CD4-positive, alpha-beta T cell treated with Interleukin-21 for 1 hour (primary cell): ENCODE data around the gene CCR4.
"Not testable (repeated sequence)": the region's sequence is repeated elsewhere in the genome, so short reads cannot be mapped to it uniquely, and the experiment has no call there.

ENCODE experiments used
- DNase-seq: peaks from one replicate; pipeline ENCODE4 v3.0.0-alpha.2; 2020

The CCR4 gene

DNA sequence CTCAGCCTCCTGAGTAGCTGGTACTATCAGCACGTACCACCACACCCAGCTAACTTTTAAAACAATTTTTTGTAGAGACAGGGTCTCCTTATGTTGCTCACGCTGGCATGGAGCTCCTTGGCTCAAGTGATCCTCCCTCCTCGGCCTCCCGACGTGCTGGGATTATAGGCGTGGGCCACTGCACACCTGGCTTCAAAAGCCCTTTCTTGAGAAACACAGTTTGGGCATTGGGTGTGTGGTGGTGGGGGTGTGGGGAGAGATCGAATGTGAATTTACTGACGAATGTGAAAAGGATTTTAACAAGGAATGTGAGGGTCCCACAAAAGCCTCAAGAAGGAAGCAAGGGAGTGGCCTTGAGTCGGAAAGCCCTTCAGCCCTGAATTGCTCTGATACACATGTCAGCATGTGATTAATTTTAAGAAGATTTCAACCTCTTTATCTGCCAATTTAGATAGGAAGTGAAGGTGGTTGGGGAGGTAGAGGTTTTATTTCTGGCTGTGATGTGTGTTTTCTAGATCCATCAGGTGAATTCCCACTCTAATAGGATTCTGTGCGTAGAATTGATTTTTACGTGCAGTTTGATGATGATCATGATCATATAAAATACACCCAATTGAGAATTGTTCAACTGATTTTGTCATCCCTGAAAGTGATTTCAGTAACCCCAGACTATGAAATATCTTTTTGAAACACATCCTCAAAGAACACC is 1.1 kb downstream of the CCR4 start:
- peak; percentile 38 for DNase-seq

GRCh38 chr3:32954506-32954905 is 3.1 kb downstream of the CCR4 start:
- no peak for DNase-seq

GRCh38 chr3:32956750-32957570 is 5.5 kb downstream of the CCR4 start:
- no peak for DNase-seq

DNA sequence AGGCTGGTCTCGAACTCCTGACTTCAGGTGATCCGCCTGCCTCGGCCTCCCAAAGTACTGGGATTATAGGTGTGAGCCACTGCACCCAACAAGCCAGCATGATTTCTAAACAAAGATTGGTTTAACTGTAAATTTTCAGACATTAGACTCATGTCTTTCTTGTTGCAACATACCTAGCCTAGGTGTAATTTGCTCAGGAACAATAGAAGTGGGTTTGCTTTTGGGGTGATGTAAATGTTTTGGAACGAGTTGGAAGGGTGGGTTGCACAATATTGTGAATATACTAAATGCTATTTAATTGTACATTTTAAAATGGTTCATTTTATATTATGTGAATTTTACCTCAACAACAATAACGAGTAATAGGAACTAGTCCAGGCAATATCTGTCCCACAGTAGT is 7.1 kb downstream of the CCR4 start:
- DNase-seq = no peak

DNA sequence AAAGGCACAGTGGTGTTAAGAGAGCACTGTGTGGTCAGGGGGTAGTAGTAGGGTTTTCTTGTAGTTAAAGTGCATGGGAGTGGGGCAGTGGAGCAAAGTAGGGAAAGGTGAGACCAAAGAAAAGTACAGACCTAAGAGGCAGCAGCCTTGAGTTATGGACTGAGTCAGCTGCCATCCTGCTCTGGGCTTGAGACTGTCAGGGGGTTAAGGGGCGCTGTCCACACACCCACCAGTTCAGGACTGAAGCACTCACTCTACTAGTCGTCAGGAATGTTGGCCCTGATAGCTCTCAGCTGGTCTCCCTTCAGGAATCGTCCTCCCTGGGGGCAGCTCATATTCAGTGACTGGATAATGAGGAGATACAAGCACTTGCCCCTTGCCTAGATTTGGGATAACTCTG is 7.9 kb downstream of the CCR4 start:
- DNase-seq = no peak

- peak; percentile 50 for DNase-seq
Observed at GRCh38 chr3:32960404-32961170, 9.1 kb downstream of the CCR4 start.

DNA sequence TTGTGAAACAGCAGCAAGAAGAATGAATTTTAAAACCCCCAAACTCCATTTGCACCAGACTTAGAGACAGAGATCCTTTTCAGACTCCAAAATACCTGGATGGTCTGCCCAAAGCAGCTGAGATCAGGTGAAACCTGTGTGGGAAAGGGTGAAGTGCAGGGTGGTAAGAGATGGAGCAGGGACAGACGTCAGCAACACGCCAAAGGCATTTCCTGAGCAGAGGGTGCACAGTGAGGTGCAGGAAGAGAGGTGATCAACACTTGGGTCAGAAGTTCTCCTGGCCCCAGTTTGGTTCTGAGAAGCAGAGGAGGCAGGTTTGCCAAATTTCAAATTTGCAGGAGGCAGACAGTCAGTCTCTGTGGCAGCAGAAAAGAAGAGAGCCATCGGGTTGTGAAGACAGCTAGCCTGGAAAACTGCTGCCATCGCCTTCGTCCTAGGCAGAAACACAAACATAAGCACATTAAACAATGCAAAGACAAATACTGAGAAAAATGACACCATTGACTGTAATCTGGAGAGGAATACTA is 9.8 kb downstream of the CCR4 start:
- peak; percentile 40 for DNase-seq

DNA sequence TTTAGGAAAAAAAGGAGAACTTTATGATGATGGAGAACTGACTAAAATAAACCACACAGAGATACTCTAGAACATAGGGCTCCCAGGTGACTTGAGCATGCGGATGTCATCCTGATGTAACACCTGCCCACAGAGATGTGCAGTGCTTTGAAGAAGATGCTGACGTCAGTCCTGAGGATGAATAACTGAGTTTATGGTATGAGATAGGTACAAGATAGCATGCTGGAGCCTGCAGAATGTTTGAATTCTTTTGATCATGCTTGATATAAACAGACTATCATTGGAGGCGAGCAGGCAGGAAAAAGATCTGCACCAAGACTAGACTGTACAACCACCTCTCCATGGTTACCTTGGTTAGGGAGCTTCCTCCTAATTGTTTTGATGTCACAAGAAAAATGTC is 12.4 kb downstream of the CCR4 start:
- peak; percentile 63 for DNase-seq

- DNase-seq = not testable (repeated sequence)
Observed at GRCh38 chr3:32964781-32965180, 13.3 kb downstream of the CCR4 start.

DNA sequence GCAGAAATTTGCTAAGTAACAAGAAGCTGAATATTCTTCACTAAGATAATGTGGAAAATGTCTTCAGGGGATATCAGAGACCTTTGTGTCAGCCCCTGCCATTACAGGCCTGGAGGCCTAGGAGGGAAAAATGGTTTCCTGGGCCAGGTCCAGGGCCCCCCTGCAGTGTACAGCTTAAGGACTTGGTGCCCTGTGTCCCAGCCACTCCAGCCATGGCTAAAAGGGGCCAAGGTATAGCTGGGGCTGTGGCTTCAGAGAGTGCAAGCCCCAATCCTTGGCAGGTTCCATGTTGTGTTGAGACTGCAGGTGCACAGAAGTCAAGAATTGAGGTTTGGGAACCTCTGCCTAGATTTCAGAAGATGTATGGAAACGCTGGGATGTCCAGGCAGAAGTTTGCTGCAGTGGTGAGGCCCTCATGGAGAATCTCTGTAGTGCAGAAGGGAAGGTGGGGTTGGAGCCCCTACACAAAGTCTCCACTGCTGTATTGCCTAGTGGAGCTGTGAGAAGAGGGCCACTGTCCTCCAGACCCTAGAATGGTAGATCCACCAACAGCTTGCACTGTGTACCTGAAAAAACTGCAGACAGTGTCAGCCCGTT is 14.3 kb downstream of the CCR4 start:
- not testable (repeated sequence) for DNase-seq

DNA sequence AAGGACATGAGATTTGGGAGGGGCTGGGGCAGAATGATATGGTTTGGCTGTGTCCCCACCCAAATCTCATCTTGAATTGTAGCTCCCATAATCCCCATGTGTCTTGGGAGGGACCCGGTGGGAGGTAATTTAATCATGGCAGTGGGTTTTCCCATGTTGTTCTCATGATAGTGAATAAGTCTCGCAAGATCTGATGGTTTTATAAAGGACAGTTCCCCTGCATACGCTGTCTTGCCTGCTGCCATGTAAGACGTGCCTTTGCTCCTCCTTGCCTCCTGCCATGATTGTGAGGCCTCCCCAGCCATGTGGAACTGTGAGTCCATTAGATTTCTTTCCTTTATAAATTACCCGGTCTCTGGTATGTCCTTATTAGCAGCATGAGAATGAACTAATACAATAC is 15.2 kb downstream of the CCR4 start:
- DNase-seq = not testable (repeated sequence)

DNA sequence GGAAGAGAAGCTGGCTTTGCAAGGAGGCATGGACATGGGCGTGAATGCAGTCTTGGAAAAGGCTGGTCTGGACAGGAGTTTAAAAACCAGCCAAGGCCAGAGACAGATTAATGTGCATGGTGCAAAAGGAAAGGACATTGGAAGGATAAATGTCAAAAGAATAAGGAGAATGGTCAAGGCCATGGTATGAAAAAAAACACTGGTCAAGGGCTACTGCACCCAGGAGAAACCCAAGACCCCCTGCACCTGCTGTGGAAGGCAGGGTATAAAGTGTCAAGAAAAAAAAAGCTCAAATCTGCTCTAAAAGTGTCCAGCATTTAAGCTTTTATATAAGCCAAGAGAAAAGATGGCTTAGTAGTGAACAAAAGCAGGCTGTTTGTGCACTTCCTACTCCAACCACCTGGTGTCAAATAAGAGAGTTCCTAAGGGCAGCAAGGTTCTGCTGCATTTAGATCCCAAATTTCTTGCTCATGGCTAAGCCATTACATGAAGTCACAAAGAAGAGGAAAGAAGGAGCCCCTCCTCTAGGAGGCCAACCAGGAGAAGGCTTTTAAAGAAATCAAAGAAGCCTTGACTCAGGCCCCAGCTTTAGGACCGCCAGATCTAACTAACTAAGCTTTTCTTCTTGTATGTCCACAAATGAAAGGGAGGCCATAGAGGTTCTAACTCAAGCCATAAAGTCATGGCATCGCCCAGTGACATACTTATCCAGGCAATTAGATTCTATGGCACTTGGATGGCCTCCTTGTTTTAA is 16.9 kb downstream of the CCR4 start:
- no peak for DNase-seq

- no peak for DNase-seq
Observed at GRCh38 chr3:32968920-32969389, 17.5 kb downstream of the CCR4 start.

- no peak for DNase-seq
Observed at GRCh38 chr3:32969656-32970055, 18.2 kb downstream of the CCR4 start.

- not testable (repeated sequence) for DNase-seq
Observed at GRCh38 chr3:32971291-32971690, 19.8 kb downstream of the CCR4 start.

GRCh38 chr3:32972482-32973146 is 21.2 kb downstream of the CCR4 start:
- DNase-seq = no peak

GRCh38 chr3:32973982-32974381 is 22.5 kb downstream of the CCR4 start:
- DNase-seq = peak; percentile 49

- no peak for DNase-seq
Observed at GRCh38 chr3:32975891-32976595, 24.6 kb downstream of the CCR4 start.

DNA sequence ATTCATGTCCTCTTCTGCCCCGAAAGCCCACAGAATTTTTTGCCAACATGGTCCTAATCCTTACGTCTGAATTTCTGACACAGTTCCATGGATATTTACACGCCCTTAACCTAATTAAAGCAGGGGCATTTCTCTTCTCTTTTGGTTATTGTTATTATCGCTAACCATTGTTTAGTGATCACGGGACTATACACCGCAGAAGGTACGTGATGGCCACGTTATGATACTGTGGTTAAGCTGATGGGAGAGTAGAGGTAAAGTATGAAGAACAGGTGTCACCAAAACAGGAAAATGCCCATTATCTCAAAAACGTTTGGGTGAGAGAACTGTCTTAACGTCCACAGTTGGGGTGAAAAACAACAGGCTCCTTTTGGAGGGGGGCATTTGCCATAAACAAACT is 26.4 kb downstream of the CCR4 start:
- no peak for DNase-seq

DNA sequence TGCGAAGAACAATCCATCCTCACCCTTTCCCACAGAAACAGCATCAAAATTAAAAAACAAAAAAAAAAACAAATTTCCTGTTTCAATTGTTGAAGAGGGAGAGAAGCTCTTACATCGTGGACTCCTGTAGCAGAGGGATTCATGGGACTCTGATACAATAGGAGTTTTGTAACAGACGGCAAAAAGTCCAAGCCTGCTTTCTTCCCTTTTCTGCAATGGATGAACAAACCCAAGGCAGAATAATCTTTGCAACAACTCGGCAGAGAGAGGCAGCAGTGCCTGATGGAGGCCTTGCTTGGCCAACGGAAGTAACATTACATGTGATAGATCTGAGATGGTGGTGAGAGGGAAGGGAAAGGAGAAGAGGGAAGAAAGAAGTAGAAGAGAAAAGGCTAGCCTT is 26.9 kb downstream of the CCR4 start:
- DNase-seq = no peak

GRCh38 chr3:32983124-32983523 is 31.7 kb downstream of the CCR4 start:
- DNase-seq = no peak
